GM19463 (cell line): Measurements from ENCODE around the gene NTM.
A peak's percentile ranks its signal among the peaks of the same experiment; 100 is the strongest.

Experiments used
- ATAC-seq: cut with Tn5 transposase; IDR thresholded peaks from one replicate; pipeline ENCODE4 v1.9.1; 2021; ENCODE audit warnings: mild to moderate bottlenecking, moderate library complexity; ENCODE audit not compliant: unreplicated experiment

NTM gene

DNA sequence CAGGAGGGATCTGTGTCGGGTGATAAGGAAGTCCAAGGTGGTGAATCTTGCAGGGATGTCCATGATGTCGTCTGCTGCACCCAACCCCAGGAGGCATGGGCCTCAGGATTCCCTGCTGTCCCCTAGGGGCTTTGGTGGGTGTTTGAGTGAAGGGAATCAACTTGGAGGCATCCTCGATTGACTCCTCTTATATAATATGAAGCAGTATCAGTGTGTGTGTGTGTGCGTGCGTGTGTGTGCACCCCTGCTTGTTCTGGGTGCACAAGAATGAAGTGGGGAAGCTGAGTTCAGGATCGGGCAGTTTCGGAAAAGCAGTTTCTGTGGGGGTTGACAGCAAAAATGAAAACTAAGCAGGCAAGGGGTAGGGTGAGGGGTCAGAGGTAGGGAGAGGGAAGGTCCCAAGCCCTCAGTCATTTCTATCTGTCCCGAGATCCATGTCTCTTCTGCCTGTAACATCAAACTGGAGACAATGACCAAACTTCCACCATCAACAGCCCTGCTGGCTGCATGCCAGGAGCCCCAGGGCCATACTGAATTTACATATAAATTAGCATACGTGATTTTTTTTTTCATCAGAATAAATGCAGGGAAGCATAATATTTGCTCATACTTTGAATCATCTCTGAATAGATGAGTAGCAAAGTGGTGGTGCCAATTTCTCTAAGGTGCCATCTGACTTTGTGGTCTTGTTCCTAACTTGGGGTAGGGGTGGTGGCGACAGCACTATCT is 2.0 kb downstream of the NTM start:
- ATAC-seq = no peak

DNA sequence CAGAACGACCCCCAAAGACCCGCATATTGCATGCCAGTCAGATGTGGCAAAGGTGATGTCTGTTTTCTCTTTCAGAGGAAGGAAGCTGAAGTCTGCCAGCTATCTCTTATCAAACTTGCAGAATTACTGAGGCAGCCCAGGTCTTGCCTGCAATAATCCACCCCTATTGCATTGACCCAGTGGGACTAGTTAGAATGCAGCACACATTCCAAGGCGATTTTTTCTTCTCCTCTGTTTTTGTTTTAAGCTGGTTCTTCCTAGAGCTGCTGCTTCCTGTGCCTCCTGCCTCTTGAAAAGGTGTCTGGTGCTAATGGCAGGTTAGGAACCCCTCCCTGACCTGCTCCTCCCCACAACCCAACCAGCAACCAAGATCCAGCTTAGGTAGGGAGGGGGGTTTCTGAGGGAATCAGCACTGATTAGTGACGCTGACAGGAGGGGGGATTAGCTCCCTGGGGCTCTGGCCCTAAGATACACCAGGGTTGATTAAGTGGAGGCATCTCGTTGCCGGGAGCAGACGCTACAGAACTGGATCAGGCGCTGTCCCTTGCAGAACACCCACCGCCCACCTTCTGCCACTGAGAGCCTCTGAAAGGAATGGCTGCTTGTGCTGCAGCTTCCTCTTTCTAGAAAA is 2.8 kb downstream of the NTM start:
- no peak for ATAC-seq

DNA sequence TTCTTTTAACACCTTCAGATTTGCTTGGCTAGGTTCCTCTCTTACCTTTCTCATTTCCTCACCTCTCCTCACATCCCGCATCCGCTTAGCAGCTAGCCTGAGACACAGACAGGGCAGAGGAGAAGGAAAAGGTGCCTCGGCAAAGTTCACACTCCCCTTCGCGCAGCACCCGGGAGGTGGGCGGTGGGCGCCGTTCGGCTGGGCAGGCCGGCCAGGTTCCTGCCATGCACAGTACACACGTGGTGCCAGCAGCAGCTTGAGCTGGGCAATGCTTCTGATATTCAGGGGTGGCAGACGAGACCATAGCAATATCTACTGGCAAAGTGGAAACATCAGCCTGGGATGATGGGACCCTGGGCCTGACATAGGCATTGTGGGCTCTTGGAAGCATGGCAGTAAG is 3.3 kb downstream of the NTM start:
- ATAC-seq = no peak

DNA sequence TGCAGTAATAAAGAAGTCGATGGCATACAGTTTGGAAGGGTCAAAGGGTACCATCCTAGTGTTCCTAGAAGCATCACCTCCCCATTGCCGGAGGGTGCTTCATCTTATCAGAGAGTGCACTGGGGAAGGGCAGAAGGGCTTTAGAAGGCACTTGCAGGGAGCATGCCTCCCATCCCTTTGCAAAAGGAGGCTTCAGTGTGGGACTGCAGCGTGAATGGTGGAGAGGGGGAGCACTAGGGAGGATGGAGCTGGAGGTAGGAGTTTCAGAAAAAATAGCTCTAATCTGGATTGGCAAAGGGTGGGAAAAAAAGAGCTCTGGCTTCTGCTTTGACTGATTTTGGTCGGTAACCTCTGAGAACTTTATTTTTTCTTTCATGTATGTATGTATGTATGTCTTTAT is 5.0 kb downstream of the NTM start:
- no peak for ATAC-seq

DNA sequence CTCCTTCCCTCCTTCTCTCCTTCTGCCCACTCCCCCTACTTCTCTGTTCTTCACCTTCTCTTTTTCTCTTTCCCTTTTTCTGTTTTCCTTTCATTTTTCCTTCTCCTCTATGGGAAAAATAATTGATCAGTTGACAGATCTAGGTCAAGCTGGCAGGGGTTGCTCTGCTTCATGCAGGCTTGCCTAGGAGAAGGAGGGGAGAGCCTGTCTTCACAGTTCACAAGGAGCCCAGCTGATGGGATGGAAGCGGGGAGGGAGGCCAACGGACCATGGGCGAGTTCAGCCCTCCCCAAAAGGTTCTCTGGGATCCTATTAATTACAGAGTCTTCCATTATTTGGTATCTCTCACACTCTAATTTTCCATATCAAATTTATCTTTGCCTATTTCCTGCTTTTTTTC is 5.5 kb downstream of the NTM start:
- ATAC-seq = no peak

DNA sequence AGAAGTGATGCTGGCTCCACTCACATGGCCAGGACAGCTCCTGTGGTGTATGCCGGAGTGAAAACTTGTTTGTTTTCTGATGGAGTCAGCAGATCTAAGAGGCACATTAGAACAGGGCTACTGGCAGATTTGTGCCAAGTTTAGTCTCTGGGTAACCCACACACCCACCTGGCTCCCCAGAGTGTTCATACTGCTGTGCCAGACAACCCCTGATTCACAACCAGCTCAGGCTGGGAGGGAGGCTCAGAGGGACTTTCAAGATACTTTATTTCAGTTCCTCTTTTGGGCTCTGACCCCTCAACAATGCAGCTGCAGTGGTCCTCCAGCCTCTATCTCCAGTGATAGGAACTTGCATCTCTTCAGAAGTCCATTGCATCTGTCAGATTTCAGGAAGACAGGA is 8.5 kb downstream of the NTM start:
- ATAC-seq = peak; percentile 90

DNA sequence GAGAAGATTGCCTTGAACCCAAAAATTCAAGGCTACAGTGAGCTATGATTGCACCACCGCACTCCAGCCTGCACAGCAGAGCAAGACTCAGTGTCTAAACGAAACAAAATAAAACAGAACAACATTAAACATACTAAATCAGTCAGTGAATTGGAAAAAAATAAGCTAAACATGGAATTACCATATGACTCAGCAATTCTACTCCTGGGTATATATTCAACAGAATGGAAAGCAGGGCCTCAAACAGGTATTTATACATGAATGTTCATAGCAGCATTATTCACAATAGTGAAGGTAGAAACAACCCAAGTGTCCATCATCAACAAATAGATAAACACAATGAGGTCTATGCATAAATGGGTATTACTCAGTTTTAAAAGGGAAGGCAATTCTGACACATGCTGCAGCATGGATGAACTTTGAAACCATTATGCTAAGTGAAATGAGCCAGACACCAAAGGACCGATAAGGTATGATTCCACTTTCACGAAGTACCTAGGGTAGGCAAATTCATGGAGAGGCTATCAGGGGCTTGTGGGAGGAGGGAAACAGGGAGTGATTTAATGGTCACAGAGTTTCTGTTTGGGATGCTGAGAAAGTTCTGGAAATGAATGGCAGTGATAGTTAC is 15.5 kb downstream of the NTM start:
- no peak for ATAC-seq

DNA sequence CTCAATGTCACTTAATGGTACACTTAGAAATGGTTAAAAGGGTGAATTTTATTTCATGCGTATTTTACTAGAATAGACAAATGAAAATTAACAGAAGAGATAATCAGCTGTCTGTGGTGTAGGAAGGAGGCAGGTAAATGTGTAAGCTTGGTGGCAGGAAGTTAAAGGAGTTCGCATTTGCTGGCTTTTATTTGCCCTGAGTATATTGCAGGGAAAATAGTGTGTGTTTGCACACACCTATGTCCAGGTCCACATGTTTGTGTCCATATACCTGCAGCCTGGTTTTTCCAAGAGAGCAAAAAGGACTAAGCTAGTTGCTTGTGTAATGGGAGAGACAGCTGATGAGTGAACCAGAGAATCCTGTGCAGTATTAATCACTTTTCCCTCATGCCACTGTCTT is 16.0 kb downstream of the NTM start:
- ATAC-seq = no peak

DNA sequence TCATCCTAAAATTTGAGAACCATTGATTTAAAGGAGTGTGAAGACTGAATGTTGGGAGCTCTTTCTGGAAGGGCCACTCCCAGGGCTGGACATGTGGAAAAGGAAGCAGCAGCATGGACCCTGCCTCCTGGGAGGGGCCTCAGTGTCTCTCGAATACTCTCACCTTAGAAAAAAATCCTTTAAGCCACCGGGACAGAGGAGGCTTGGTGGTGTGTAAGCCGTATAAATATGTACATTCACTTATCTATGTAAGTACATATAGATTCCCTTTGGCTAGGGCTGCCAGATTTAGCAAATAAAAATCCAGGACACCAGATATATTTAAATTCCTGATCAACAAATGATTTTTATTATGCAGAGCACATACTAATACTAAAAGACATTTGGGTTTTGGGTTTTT is 17.6 kb downstream of the NTM start:
- no peak for ATAC-seq

DNA sequence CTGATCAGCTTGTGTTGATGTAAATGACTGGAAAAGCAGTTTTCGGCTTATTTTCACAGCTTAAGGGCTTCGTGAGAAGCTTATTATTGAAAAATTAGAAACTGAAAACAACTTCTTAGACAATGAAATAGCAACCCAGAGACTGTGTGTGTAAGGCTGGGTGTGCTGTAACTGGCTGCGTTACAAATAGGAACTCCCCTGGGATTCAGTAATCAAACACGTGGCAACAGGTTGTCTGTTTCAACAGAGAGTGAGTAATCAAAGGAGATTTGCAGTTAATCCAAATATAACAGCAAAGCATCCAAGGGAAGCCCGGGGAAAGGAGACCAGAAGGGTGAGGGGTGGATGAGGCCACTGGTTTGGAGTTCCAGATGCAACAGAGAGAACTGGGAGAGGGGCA is 19.2 kb downstream of the NTM start:
- ATAC-seq = no peak

DNA sequence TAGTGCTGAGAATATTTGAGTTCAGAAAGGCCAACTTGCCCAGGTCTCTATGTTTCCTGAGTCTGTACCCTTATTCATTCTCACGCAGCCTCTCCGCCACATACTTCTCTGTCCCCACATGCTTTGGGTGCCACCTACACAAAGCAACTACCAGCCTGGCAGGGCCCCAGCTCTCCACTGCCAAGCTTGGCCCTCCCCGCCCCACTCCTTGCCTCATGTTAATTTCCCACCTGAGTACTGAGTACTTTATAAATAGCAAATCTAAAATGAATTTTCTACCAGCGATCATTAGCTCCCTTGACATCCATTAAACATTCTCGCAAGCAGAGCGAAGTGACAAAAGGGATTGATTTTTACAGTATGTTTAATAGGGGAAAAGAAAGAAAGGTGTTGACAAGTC is 20.8 kb downstream of the NTM start:
- ATAC-seq = no peak

DNA sequence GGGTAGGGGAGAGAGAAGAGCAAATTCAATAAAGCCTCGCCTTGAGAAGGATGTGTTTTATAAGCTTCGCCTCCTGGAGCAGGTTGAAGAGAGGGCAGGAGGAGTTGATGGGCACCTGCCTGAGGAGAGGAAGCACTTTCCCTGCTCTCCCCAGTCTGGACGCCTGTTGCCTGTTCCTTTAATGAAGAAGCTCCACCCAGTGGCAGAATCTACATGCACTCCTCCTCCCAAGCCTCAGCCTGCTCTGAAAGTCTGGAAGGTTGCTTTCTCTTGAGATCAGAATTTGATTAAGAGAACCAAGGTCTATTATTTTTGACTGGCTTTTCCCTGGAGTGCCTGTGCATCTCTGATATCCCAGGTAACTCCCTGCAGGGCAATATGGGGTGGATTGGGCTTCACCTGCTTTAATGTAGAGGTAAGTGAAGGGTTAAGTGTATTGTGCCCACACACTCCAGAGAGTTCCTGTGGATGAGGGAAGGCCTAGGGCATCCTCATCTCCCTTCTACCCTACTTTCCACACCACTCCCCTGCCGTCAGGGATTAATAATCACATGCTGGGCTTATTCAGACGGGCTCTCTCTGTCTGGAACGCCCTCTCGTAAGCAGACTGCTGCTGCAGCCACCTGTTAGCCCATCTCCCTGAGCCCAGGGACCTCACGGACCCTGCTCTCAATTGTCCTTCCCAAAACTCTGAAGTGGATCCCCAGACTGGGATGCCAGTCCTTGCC is 22.3 kb downstream of the NTM start:
- ATAC-seq = no peak

DNA sequence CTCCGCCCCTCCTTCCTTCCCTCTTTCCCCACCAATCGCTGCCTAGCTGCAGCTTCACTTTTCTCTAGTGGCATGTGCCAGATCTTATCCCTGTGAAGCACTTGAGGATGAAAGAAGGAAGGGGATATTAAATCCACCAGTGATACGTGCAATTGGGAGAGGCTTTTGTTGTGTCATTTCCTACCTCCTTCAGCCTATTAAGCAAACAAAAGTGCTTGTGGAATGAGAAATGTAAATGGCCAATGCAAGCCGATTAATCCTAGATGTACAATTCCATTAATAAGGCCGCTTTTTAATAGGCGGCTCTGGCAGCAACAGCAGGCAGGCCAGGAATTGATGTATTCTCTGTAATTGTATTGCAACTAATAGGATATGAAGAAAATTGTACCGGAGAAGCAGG is 23.3 kb downstream of the NTM start:
- no peak for ATAC-seq

DNA sequence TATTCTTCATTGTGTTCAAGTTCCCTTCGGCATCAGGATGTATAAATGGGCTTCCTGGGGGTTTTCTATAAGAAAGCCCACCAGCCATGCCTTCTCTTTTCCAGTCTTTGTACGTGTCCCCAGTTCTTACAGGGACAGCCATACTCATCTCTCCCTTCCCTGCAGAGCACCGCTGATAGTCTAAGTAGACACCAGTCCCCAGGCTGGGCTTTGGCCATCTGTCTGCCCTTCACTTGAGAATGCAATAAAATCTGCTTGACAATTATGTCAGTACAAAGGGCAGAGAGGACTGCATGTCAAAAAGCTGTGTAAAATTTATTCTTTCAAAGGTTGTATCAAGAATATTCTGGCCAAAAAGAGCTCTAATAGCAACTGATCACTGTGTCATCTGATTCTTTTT is 27.3 kb downstream of the NTM start:
- ATAC-seq = no peak

DNA sequence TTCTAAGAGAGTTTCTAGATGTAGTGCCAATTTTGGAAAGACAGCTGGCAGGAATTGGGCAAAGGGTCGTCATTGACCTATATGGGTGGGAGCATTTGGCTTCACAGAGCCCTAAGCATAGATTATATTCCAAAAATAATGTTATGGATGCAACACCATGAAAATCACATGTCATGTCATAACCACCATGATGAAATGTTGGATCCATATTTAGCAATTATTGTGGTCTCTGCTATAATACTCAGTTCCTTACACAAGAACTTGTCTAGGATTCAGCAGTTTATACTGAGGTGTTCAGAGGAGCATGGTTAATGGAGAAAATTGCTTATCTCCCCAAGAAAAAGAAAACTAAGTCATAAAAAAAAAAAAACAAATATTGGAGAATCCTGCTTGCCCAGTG is 31.6 kb downstream of the NTM start:
- ATAC-seq = no peak

DNA sequence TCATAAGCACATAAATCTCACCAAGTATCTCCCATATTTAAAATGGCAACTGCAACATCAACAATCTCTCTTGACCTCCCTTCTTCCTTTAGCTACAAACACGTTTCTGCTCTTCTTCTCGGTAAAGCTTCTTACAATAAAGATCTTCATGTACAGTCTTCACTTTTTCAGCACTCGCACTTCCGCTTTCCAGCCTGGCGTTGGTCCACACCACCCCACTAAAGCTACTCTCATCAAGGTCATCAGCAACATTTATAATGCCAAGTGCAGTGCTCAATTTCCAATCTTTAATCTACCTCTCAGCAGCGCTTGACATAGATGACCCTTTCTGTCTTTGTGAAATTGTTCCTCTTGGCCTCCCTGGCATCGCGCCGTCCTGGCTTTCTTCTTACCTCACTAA is 33.6 kb downstream of the NTM start:
- ATAC-seq = no peak

DNA sequence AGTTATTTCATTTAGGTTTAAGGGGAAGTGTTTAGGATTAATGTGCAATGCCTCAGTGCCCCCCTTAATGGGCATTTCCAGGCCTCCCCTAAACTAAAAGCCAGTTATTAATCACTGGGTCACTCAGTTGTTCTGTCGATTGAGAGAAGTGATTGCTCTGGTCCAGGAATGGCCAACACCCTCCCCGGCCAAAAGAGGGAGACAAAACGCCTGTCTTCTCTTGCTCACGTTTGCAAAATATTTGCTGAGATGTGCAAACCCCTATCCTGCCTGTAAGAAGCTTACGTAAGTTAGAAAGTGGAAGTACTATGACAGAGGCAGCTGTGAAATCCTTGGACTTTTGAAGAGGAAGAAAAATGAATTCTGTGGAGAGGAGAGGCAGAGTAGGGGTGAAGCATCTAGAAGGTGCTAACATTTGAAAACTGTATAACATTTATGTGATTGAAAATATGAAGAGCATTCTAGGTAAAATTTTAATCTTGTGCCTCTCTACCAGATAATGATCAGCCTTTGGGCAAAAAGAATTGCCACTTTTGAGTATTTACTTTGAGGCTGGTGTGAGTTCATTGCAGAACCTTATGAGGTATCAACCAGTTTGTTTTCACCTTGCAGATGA is 37.7 kb downstream of the NTM start:
- no peak for ATAC-seq

DNA sequence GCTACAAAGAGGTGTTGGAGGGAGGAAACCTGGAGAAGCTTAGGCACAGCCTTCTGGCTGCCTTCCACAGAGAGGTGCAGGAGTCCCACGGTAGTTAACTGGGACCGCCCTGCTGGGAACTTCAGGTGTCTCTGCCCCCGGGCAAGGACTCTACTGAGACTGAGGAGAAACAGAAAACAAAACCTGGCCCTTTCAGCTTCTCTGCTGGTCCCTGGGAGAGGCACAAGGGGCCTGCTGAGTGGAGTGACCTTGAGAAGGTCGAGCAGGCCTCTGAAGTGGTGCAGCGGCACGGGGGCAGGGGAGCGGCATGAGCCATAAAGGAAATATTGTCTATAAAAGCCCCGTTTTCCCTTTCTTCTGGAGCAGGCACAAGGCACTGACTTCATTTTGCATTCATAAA is 38.9 kb downstream of the NTM start:
- no peak for ATAC-seq

DNA sequence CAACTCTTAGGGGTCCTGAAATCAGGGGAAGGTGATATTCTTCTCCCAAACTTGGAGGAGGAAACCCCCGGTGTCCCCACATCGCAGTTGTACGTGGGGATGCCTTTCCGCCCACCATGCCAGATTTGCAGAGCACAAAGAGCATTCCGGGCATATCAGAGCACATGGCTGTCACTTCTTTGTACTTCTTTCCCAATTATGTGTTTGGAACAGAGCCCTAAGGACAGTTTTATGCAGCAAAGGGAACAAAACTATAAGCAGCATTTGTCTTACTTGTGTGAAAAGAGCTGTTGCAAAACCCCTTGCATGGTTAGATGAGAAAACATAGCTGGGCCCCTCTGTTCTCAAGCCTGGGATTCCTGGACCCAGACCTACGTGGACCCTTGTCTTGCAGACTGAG is 41.2 kb downstream of the NTM start:
- ATAC-seq = no peak

DNA sequence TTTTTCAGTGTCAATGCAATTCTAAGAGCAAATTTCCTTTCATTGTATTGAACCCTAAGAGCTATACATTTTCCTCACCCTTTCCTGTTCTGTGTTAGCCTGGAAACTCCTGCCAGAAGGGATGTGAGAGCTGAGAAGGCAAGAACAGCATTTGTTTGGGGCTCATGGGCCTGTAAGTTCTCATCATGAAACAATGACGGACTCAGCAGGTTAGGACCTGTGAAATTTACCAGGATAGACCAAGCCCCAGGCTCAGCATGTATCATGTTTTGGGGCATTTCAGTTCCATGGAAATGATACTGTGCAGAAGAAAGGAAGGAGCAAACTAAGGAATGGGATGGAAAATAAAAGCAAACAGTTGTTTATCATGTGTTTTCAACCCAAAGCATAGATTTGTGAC is 41.6 kb downstream of the NTM start:
- no peak for ATAC-seq

DNA sequence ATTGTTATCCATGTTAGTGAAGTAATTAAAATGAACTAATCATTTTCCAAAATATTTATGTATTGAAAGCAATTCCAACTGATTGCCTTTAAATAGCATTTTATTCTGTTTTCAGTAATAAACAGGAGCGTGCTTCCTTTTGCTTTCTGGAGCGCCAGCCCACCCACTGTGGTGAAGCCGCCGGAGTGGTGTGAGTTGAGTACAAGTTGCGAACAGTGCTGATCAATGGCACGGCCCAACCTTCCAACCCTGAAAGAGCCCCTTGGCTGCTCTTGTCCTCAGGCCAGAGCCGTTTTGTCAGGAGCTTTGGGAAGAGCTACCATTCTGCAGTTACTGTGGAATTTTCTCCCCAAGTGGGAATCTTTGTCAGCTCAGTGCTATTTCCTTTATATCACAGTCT is 42.8 kb downstream of the NTM start:
- no peak for ATAC-seq
